Endodermal cell (in vitro differentiated cells): ENCODE measurements around the gene RABGAP1L. TPM values are rescaled to one million over a fixed set of nuclear protein-coding genes. Genes with fewer than 3 reads are reported as not detected.
"Not testable (repeated sequence)": the region's sequence is repeated elsewhere in the genome, so short reads cannot be mapped to it uniquely, and the experiment has no call there.

Source experiments
- DNase-seq: peaks from one replicate; pipeline ENCODE4 v3.0.0-alpha.2; 2017
- H3K27ac ChIP-seq: 2 replicates; pipeline ENCODE4 v1.5.1; 2013; ENCODE audit warnings: mild to moderate bottlenecking, low read depth, low read length, moderate library complexity
- H3K27me3 ChIP-seq: 2 replicates; pipeline ENCODE4 v1.6.1; 2013; ENCODE audit warnings: mild to moderate bottlenecking, low read length, moderate library complexity; ENCODE audit not compliant: insufficient read depth, control insufficient read depth, poor library complexity, severe bottlenecking
- H3K36me3 ChIP-seq: 2 replicates; pipeline ENCODE4 v1.7.0; 2013; ENCODE audit warnings: mild to moderate bottlenecking, low read length, moderate library complexity; ENCODE audit not compliant: control insufficient read depth, insufficient read depth
- H3K4me1 ChIP-seq: one replicate; pipeline ENCODE4 v1.7.0; 2013; ENCODE audit warnings: low read length; ENCODE audit not compliant: control insufficient read depth, insufficient read depth
- H3K4me3 ChIP-seq: 2 replicates; pipeline ENCODE4 v1.5.1; 2013; ENCODE audit warnings: mild to moderate bottlenecking, low read length, moderate library complexity
- H3K9ac ChIP-seq: 2 replicates; pipeline ENCODE4 v1.6.1; 2013; ENCODE audit warnings: mild to moderate bottlenecking, low read length, moderate library complexity; ENCODE audit not compliant: poor library complexity, severe bottlenecking; ENCODE audit errors: extremely low read depth
- H3K9me3 ChIP-seq: 2 replicates; pipeline ENCODE4 v1.6.1; 2013; ENCODE audit warnings: mild to moderate bottlenecking, low read length, moderate library complexity; ENCODE audit not compliant: control insufficient read depth
- H3K27ac Mint-ChIP-seq: 2 replicates; pipeline ENCODE4 v1.8.0; 2020; ENCODE audit warnings: mixed read lengths
- H3K27me3 Mint-ChIP-seq: 2 replicates; pipeline ENCODE4 v1.8.0; 2021; ENCODE audit warnings: mild to moderate bottlenecking, mixed read lengths; ENCODE audit not compliant: insufficient read depth
- H3K36me3 Mint-ChIP-seq: 2 replicates; pipeline ENCODE4 v1.8.0; 2020; ENCODE audit warnings: low read depth, mixed read lengths
- H3K4me1 Mint-ChIP-seq: 2 replicates; pipeline ENCODE4 v1.8.0; 2020; ENCODE audit warnings: mixed read lengths
- H3K4me3 Mint-ChIP-seq: 2 replicates; pipeline ENCODE4 v1.8.0; 2020; ENCODE audit warnings: mild to moderate bottlenecking, moderate library complexity, mixed read lengths
- H3K9me3 Mint-ChIP-seq: 2 replicates; pipeline ENCODE4 v1.8.0; 2020; ENCODE audit warnings: mild to moderate bottlenecking, mixed read lengths
- CTCF ChIP-seq: fragments of 200-600 bp; sonication (generic); conservative IDR thresholded peaks from 2 replicates; pipeline ENCODE4 v1.5.0; 2021; ENCODE audit warnings: antibody characterized with exemption, mild to moderate bottlenecking
- WGBS, 2 experiments: methylation state at CpG; one replicate each; pipeline versions ENCODE4 v1.1.5 to v1.1.7; 2013; ENCODE audit warnings: missing lambda C conversion rate in 2 of 2, mixed read lengths in 1 of 2; ENCODE audit not compliant: insufficient coverage in 1 of 2, insufficient read length in 1 of 2; 5-methylcytosine and 5-hydroxymethylcytosine counted together
- total RNA-seq, 2 donors: library from RNA; stranded (reverse); fragmentation: NEBNext Ultra II Directional in 1 of 2; extraction: Animal tissue kit (Norgen Biotek cat#: 25700) in 1 of 2; gene quantifications; 2 replicates in 1 of 2; 3 replicates in 1 of 2; pipeline ENCODE4 v1.2.1, GENCODE V29; 2021

Gene RABGAP1L
- total RNA-seq, 2 donors from 2014 or later = 32.5 to 36.9 TPM

GRCh38 chr1:174812656-174813055, 653.3 kb downstream of the RABGAP1L start:
- peak overlapping the region; percentile 34 for H3K4me3 ChIP-seq
- Mint-ChIP-seq H3K27me3 (peaks cover 13% of the 10 kb centered on the region), H3K9me3 (no peaks in the 10 kb centered on the region), H3K36me3 (no peaks in the 10 kb centered on the region), H3K27ac (peak overlapping the region; percentile 38), H3K4me3 (no peak overlapping the region), H3K4me1 (peaks cover 38% of the 10 kb centered on the region)
- DNase-seq = peak; percentile 58
- no peaks in the 10 kb centered on the region for H3K36me3 ChIP-seq
- no peak for TF ChIP-seq CTCF
- peaks cover 22% of the 10 kb centered on the region for H3K27me3 ChIP-seq
- peaks cover 4% of the 10 kb centered on the region for H3K4me1 ChIP-seq
- peak overlapping the region; percentile 42 for H3K27ac ChIP-seq
- peak overlapping the region; percentile 28 for H3K9ac ChIP-seq
- no peaks in the 10 kb centered on the region for H3K9me3 ChIP-seq

GRCh38 chr1:174815036-174815435, 655.7 kb downstream of the RABGAP1L start:
- H3K27me3 Mint-ChIP-seq = peaks cover 3% of the 10 kb centered on the region
- Histone ChIP-seq H3K4me3 (no peak overlapping the region), H3K36me3 (no peaks in the 10 kb centered on the region), H3K9ac (no peak overlapping the region), H3K27ac (no peak overlapping the region), H3K4me1 (peaks cover 4% of the 10 kb centered on the region), H3K9me3 (no peaks in the 10 kb centered on the region), H3K27me3 (peaks cover 5% of the 10 kb centered on the region)
- H3K4me1 Mint-ChIP-seq = peaks cover 28% of the 10 kb centered on the region
- no peak overlapping the region for H3K4me3 Mint-ChIP-seq
- 97% methylated on average over 2 of the region's 3 CpGs; no CpG with 5 or more reads in 1 of the 2 experiments for WGBS, 2 experiments
- no peak overlapping the region for H3K27ac Mint-ChIP-seq
- no peak for DNase-seq
- H3K36me3 Mint-ChIP-seq = no peaks in the 10 kb centered on the region
- H3K9me3 Mint-ChIP-seq = no peaks in the 10 kb centered on the region
- no peak for TF ChIP-seq CTCF

- Histone ChIP-seq H3K27me3 (peaks cover under 1% of the 10 kb centered on the region), H3K36me3 (no peaks in the 10 kb centered on the region), H3K9me3 (no peaks in the 10 kb centered on the region), H3K9ac (no peak overlapping the region), H3K27ac (no peak overlapping the region), H3K4me3 (no peak overlapping the region), H3K4me1 (peaks cover 4% of the 10 kb centered on the region)
- DNase-seq = no peak
- no peak overlapping the region for H3K27ac Mint-ChIP-seq
- peaks cover 26% of the 10 kb centered on the region for H3K4me1 Mint-ChIP-seq
- no peak overlapping the region for H3K4me3 Mint-ChIP-seq
- no peak for TF ChIP-seq CTCF
- H3K9me3 Mint-ChIP-seq = no peaks in the 10 kb centered on the region
- H3K36me3 Mint-ChIP-seq = no peaks in the 10 kb centered on the region
- peaks cover 1% of the 10 kb centered on the region for H3K27me3 Mint-ChIP-seq
Measured at GRCh38 chr1:174815474-174815908, 656.2 kb downstream of the RABGAP1L start.

- not testable (repeated sequence) for H3K36me3 Mint-ChIP-seq, H3K27me3 ChIP-seq, H3K4me3 Mint-ChIP-seq, H3K9ac ChIP-seq, H3K36me3 ChIP-seq, H3K27ac Mint-ChIP-seq, H3K27me3 Mint-ChIP-seq, H3K4me3 ChIP-seq, H3K27ac ChIP-seq, H3K9me3 Mint-ChIP-seq, DNase-seq, H3K9me3 ChIP-seq, H3K4me1 ChIP-seq
- WGBS, 2 experiments = 93 to 100% methylated on average over 4 to 8 of the region's 8 CpGs
- H3K4me1 Mint-ChIP-seq = peaks cover 26% of the 10 kb centered on the region
Measured at GRCh38 chr1:174816621-174817020, 657.3 kb downstream of the RABGAP1L start.
